IMR-90 (cell line): ENCODE results near the gene PLEKHD1. TPM values are rescaled to one million over a fixed set of nuclear protein-coding genes. Genes with fewer than 3 reads are reported as not detected.

Experiments
- ATAC-seq: fragments of 200-7000 bp; cut with Tn5 transposase; 2 replicates; pipeline ENCODE4 v1.9.1; 2020; ENCODE audit warnings: low read depth, mild to moderate bottlenecking, moderate library complexity
- BruUV-seq: library from RNA; stranded (reverse); fragments of 400-500 nt; replicated peaks from 2 replicates; lab custom pipeline; 2021; lab: Mats Ljungman, UMichigan
- CTCF ChIA-PET: fragments of 300-600 bp; formaldehyde crosslinking; extraction: SDS; loops from one replicate; lab custom pipeline; 2021; ENCODE audit warnings: antibody characterized with exemption; lab: Yijun Ruan, JAX
- POLR2A ChIA-PET: fragments of 300-600 bp; sonication (Branson Sonifier 250); formaldehyde crosslinking; loops from one replicate; lab custom pipeline; 2022; ENCODE audit warnings: antibody characterized with exemption; ENCODE audit not compliant: unreplicated experiment; lab: Charles Lee
- DNase-seq: peaks from one replicate; pipeline ENCODE4 v3.0.0; 2013
- H2AFZ ChIP-seq: replicated peaks from 2 replicates; pipeline ENCODE3; 2013; ENCODE audit warnings: low read length, mild to moderate bottlenecking; ENCODE audit not compliant: poor library complexity
- H2AK5ac ChIP-seq: 2 replicates; pipeline ENCODE4 v1.6.1; 2013; ENCODE audit warnings: low read depth, low read length, inconsistent platforms
- H2AK9ac ChIP-seq: replicated peaks from 2 replicates; pipeline ENCODE3; 2013; ENCODE audit warnings: mild to moderate bottlenecking, low read depth, low read length, moderate library complexity; ENCODE audit not compliant: poor library complexity
- H2BK120ac ChIP-seq: 2 replicates; pipeline ENCODE4 v1.6.1; 2013; ENCODE audit warnings: low read depth, low read length, inconsistent platforms
- H2BK15ac ChIP-seq: 3 replicates; pipeline ENCODE4 v1.6.1; 2013; ENCODE audit warnings: low read depth, low read length, inconsistent platforms
- H2BK20ac ChIP-seq: 2 replicates; pipeline ENCODE4 v1.6.1; 2013; ENCODE audit warnings: low read depth, mild to moderate bottlenecking, inconsistent platforms, low read length, moderate library complexity
- H2BK5ac ChIP-seq: 2 replicates; pipeline ENCODE4 v1.6.1; 2013; ENCODE audit warnings: mild to moderate bottlenecking, low read depth, low read length, inconsistent platforms; ENCODE audit not compliant: poor library complexity, severe bottlenecking
- H3K14ac ChIP-seq: replicated peaks from 2 replicates; pipeline ENCODE4 v1.6.1; 2013; ENCODE audit warnings: low read depth, low read length, inconsistent platforms
- H3K18ac ChIP-seq: 2 replicates; pipeline ENCODE4 v1.6.1; 2013; ENCODE audit warnings: low read depth, low read length, control low read depth
- H3K23ac ChIP-seq: 2 replicates; pipeline ENCODE4 v1.6.1; 2013; ENCODE audit warnings: low read depth, low read length, inconsistent platforms
- H3K27ac ChIP-seq: 2 replicates; pipeline ENCODE4 v1.5.1; 2013; ENCODE audit warnings: mild to moderate bottlenecking, control low read depth, low read length; ENCODE audit not compliant: insufficient read depth
- H3K27me3 ChIP-seq: 2 replicates; pipeline ENCODE4 v1.6.1; 2013; ENCODE audit warnings: low read length; ENCODE audit not compliant: control insufficient read depth, insufficient read depth
- H3K36me3 ChIP-seq: 2 replicates; pipeline ENCODE4 v1.6.1; 2013; ENCODE audit warnings: low read length, mixed read lengths; ENCODE audit not compliant: control insufficient read depth, insufficient read depth
- H3K4ac ChIP-seq: 2 replicates; pipeline ENCODE4 v1.6.1; 2013; ENCODE audit warnings: low read depth, low read length, inconsistent platforms
- H3K4me1 ChIP-seq: 2 replicates; pipeline ENCODE4 v1.6.1; 2013; ENCODE audit warnings: low read length, mixed read lengths; ENCODE audit not compliant: control insufficient read depth, insufficient read depth
- H3K4me2 ChIP-seq: 2 replicates; pipeline ENCODE4 v1.6.1; 2013; ENCODE audit warnings: low read depth, mild to moderate bottlenecking, control low read depth, low read length, moderate library complexity
- H3K4me3 ChIP-seq: 2 replicates; pipeline ENCODE4 v1.5.1; 2013; ENCODE audit warnings: low read depth, mild to moderate bottlenecking, control low read depth, low read length, moderate library complexity; ENCODE audit not compliant: insufficient read depth
- H3K56ac ChIP-seq: 2 replicates; pipeline ENCODE4 v1.6.1; 2013; ENCODE audit warnings: low read length, inconsistent platforms; ENCODE audit not compliant: insufficient read depth; ENCODE audit errors: extremely low read depth
- H3K79me1 ChIP-seq, 2 experiments: 2 replicates each; pipeline ENCODE4 v1.6.1; 2013; ENCODE audit warnings: low read length in 2 of 2, inconsistent platforms in 1 of 2, low read depth in 1 of 2
- H3K9ac ChIP-seq: 2 replicates; pipeline ENCODE4 v1.6.1; 2013; ENCODE audit warnings: low read depth, low read length, control low read depth
- H3K9me1 ChIP-seq: 2 replicates; pipeline ENCODE4 v1.6.1; 2013; ENCODE audit warnings: low read length, inconsistent platforms; ENCODE audit not compliant: insufficient read depth
- H3K9me3 ChIP-seq: 2 replicates; pipeline ENCODE4 v1.6.1; 2013; ENCODE audit warnings: low read length; ENCODE audit not compliant: control insufficient read depth, insufficient read depth
- H4K20me1 ChIP-seq: 2 replicates; pipeline ENCODE4 v1.6.1; 2013; ENCODE audit warnings: low read length, inconsistent platforms; ENCODE audit not compliant: insufficient read depth
- H4K5ac ChIP-seq: 2 replicates; pipeline ENCODE4 v1.6.1; 2013; ENCODE audit warnings: mild to moderate bottlenecking, low read depth, low read length, control low read depth
- H4K8ac ChIP-seq, 2 experiments: 2 replicates each; pipeline ENCODE4 v1.6.1; 2013; ENCODE audit warnings: low read depth in 2 of 2, low read length in 2 of 2, control low read depth in 1 of 2, inconsistent platforms in 1 of 2
- H4K91ac ChIP-seq: 2 replicates; pipeline ENCODE4 v1.6.1; 2013; ENCODE audit warnings: low read depth, low read length, inconsistent platforms; ENCODE audit not compliant: insufficient read depth
- BHLHE40 ChIP-seq: fragments of 150-350 bp; IDR thresholded peaks from 2 replicates; pipeline ENCODE4 v1.6.1; 2016; ENCODE audit warnings: mild to moderate bottlenecking, low read depth, low read length
- FOS ChIP-seq: fragments of 150-350 bp; IDR thresholded peaks from 2 replicates; pipeline ENCODE4 v1.6.1; 2016; ENCODE audit warnings: low read depth, low read length
- MAFK ChIP-seq: IDR thresholded peaks from 2 replicates; pipeline ENCODE4 v1.6.1; 2012; ENCODE audit warnings: low read depth, low read length, improper control_type of control experiment
- MAZ ChIP-seq: IDR thresholded peaks from 2 replicates; pipeline ENCODE4 v1.6.1; 2012; ENCODE audit warnings: low read depth, mild to moderate bottlenecking, low read length, improper control_type of control experiment, moderate library complexity, borderline replicate concordance
- SMC3 ChIP-seq: fragments of 150-350 bp; IDR thresholded peaks from 2 replicates; pipeline ENCODE4 v1.6.1; 2016; ENCODE audit warnings: low read depth, mild to moderate bottlenecking, antibody characterized with exemption, low read length, moderate library complexity
- WGBS, 2 experiments: methylation state at CpG; one replicate each; pipeline versions ENCODE4 v1.1.5 to v1.1.7; 2013; ENCODE audit warnings: missing lambda C conversion rate in 2 of 2; ENCODE audit not compliant: insufficient read length in 1 of 2; ENCODE audit errors: extremely low coverage in 2 of 2; 5-methylcytosine and 5-hydroxymethylcytosine counted together
- dilution Hi-C: fragments of 300-500 bp; cut with HindIII; formaldehyde crosslinking; loops from one replicate; pipeline ENCODE4 v1.14.3; 2018; ENCODE audit warnings: low sequenced_read_pairs; ENCODE audit not compliant: unreplicated experiment
- in situ Hi-C: fragments of 300-500 bp; cut with MboI; formaldehyde crosslinking; loops from 3 replicates; pipeline ENCODE4 v1.14.3; 2019; ENCODE audit warnings: low sequenced_read_pairs, inconsistent platforms, mixed read lengths
- intact Hi-C: fragments of 100-400 bp; cut with micrococcal nuclease; formaldehyde crosslinking; loops from 2 replicates; pipeline ENCODE4 v1.10.0; 2022
- polyA plus RNA-seq, 3 experiments: library from polyadenylated mRNA; depleted of rRNA; stranded (reverse); fragments of >200 nt; gene quantifications; 2 replicates each; pipeline ENCODE4 v1.2.3, GENCODE V29; 2012; ENCODE audit warnings: low replicate concordance in 1 of 3
- total RNA-seq: library from RNA; depleted of rRNA; stranded (reverse); fragments of >200 nt; gene quantifications from 2 replicates; pipeline ENCODE4 v1.2.3, GENCODE V29; 2012

Gene PLEKHD1
- total and polyA plus RNA-seq, 2 of the 4 experiments (the other 2 are of a cell fraction): under 0.01 TPM; not detected in 1

GRCh38 chr14:69559581-69560011, 75.1 kb downstream of the PLEKHD1 start:
- H3K23ac ChIP-seq: no peak overlapping the region
- H3K4me1 ChIP-seq: no peaks in the 10 kb centered on the region
- TF ChIP-seq MAZ (no peak), FOS (no peak), BHLHE40 (no peak), MAFK (no peak), SMC3 (no peak)
- no peak for DNase-seq
- no peak overlapping the region for H2BK20ac ChIP-seq
- no peaks in the 10 kb centered on the region for H4K20me1 ChIP-seq
- H2AFZ ChIP-seq: no peak overlapping the region
- H2AK9ac ChIP-seq: no peak overlapping the region
- H3K36me3 ChIP-seq: no peaks in the 10 kb centered on the region
- ChIA-PET CTCF (interaction anchor here (0.7 to 0.9 kb wide), 3 partner anchors 10 to 24 kb away, joined by 3 to 4 read pairs (median 3); no protein-coding TSS in a partner anchor), POLR2A (no interaction called here)
- H3K79me1 ChIP-seq: no peaks in the 10 kb centered on the region
- 18% methylated on average over 5 of the region's 6 CpGs; no CpG with 5 or more reads in 1 of the 2 experiments for WGBS, 2 experiments
- H3K9me3 ChIP-seq: peaks cover 2% of the 10 kb centered on the region; the same call in 1 of the 2 replicates
- H3K27ac ChIP-seq: no peak overlapping the region
- no peak overlapping the region for H3K18ac ChIP-seq
- H2BK15ac ChIP-seq: no peak overlapping the region
- no peak overlapping the region for H4K91ac ChIP-seq
- intact Hi-C loops (no loop called here), in situ Hi-C loops (no loop called here), dilution Hi-C loops (no loop called here)
- no peaks in the 10 kb centered on the region for H3K9me1 ChIP-seq
- H3K14ac ChIP-seq: no peak overlapping the region
- H3K9ac ChIP-seq: no peak overlapping the region
- no peak overlapping the region for H2BK120ac ChIP-seq
- H3K27me3 ChIP-seq: peaks cover 67% of the 10 kb centered on the region
- no peak overlapping the region for H2BK5ac ChIP-seq
- no peak overlapping the region for H3K56ac ChIP-seq
- no peak overlapping the region for H3K4me2 ChIP-seq
- H4K8ac ChIP-seq: no peak overlapping the region
- no TSS peak for BruUV-seq
- ATAC-seq: no peak
- no peak overlapping the region for H4K5ac ChIP-seq
- no peak overlapping the region for H2AK5ac ChIP-seq
- H3K4ac ChIP-seq: no peak overlapping the region
- H3K4me3 ChIP-seq: no peak overlapping the region
